Esophagus mucosa (tissue), 1 donor: ENCODE measurements around the gene UVSSA. TPM values are rescaled to one million over a fixed set of nuclear protein-coding genes. Genes with fewer than 3 reads are reported as not detected.
"Not testable (repeated sequence)": the region's sequence is repeated elsewhere in the genome, so short reads cannot be mapped to it uniquely, and the experiment has no call there.

Experiments
- ATAC-seq: fragments of 200-7000 bp; cut with Tn5 transposase; one replicate; pipeline ENCODE4 v1.9.1; 2020
- total RNA-seq: library from RNA; stranded (reverse); gene quantifications from one replicate; pipeline ENCODE4 v1.2.4, GENCODE V29; 2023
- donor health status: DM: yes; HTN: yes; CAD: no.

Gene UVSSA
- total RNA-seq, 1 donor from 2014 or later = 11.0 TPM

DNA sequence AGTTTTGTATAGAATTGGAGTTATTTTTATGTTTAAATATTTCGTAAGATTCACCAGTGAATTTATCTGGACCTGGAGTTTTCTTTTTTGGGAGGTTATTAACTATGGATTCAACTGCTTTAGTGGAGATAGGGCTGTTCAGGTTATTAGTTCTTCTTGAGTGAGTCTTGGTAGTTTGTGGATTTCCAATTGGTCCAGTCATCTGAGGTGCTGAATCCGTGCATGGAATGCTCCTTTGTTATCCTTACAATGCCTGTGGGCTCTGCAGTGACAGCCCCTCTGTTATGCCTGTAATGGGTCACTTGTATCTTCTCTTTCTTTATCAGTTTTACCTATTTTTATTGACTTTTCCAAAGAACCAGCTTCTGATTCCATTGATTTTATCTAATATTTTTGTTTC is 74.6 kb downstream of the UVSSA start:
- no peak for ATAC-seq

DNA sequence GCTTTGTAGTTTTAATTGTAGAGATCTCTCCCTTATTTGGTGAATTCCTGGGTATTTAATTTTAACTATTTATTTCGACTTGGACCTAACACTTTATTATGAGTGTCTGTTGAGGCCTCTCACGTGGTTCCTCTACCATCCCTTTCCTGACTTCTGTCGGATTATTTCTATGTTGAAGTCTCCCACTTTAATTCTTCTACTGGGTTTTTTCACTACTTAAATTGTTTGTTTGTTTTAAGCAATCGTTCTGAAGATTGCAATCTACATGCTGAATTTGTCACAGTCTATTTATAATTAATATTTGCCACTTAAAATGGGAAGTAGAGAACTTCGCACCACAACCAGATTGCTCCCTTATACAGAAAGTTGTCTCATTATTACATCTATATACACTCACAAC is 80.0 kb downstream of the UVSSA start:
- ATAC-seq = no peak

DNA sequence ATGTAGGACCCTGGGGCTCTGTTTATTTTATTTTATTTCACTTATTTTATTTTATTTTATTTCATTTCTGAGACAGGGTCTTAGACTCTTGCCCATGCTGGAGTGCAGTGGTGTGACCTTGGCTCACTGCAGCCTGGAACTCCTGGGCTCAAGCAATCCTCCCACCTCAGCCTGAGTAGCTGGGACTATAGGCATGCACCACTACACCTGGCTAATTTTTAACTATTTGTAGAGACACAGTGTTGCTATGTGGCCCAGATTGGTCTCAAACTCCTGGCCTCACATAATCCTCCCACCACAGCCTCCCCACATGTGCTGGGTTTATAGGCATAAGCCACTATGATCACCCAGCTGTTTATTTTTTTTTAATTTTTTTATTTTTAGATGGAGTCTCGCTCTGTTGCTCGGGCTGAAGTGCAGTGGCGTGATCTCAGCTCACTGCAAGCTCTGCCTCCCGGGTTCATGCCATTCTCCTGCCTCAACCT is 96.7 kb downstream of the UVSSA start:
- ATAC-seq = not testable (repeated sequence)

Other genes with a start within 250 kb of the UVSSA start
- 1.4 TPM for gene RNF212, start 233.6 kb upstream of the UVSSA start, total RNA-seq
- gene SPON2, start 174.6 kb upstream of the UVSSA start, total RNA-seq = 9.4 TPM
- 89.4 TPM for gene CTBP1, start 98.1 kb upstream of the UVSSA start, total RNA-seq
- 59.4 TPM for gene MAEA, start 57.3 kb upstream of the UVSSA start, total RNA-seq
- gene NKX1-1, start 59.2 kb downstream of the UVSSA start, total RNA-seq = not detected